Activated CD8-positive, alpha-beta memory T cell treated with anti-CD3 and anti-CD28 coated beads, Interleukin-2, amount 50 U/mL, for 1 hour (primary cell): ENCODE data around the gene BOC.

Experiments
- DNase-seq: peaks from one replicate; pipeline ENCODE4 v3.0.0-alpha.2; 2020; ENCODE audit errors: extremely low read depth

Gene BOC

GRCh38 chr3:113249111-113249510 lies 37.8 kb downstream of the BOC start:
- DNase-seq, result no peak

GRCh38 chr3:113249601-113250000 lies 38.2 kb downstream of the BOC start:
- DNase-seq, result no peak

DNA sequence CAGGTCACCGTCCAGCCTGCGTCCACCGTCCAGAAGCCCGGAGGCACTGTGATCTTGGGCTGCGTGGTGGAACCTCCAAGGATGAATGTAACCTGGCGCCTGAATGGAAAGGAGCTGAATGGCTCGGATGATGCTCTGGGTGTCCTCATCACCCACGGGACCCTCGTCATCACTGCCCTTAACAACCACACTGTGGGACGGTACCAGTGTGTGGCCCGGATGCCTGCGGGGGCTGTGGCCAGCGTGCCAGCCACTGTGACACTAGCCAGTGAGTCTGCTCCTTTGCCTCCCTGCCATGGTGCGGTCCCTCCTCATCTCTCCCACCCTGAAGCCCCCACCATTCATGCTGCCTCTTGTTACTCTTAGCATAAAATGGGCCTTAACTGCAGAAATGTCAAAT lies 39.2 kb downstream of the BOC start:
- no peak for DNase-seq

DNA sequence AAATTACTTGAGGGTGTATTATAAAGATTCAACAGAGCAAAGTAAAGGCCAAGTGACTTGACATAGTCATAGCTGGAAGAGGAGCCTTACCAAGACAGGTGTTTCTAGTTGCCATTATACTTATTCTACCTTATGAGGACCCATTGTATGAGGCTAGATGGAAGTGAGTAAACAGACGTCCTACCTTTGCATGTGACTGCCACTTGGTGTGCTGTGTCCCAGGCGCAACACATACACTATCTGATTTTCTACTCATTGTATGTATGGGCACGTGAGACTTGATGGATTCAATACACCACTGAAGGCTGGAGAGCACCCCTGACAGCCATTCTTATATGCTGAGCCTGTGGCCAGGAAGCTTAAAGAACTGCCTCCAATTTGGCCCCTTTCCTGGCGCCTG lies 40.5 kb downstream of the BOC start:
- no peak for DNase-seq

GRCh38 chr3:113252553-113252952 lies 41.2 kb downstream of the BOC start:
- DNase-seq, result no peak

DNA sequence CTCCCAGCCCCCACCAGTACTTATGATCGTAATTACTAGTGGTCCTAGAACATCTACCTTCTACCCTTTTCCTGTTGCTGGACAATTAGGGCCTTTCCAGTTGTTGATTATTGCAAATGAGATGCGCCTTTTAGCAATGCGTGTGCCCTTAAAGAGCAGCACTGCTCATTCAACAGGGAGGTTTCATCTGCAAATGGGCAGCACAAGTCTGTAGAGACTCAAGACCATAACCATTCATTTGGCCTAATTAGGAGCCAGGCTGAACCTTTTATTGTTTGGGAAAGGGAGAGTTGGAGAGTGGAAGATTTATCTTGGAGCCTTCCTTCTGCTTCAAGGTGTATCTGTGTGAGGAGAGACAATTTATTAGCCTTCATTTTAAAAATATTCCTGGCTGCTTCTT lies 42.3 kb downstream of the BOC start:
- DNase-seq, result no peak

DNA sequence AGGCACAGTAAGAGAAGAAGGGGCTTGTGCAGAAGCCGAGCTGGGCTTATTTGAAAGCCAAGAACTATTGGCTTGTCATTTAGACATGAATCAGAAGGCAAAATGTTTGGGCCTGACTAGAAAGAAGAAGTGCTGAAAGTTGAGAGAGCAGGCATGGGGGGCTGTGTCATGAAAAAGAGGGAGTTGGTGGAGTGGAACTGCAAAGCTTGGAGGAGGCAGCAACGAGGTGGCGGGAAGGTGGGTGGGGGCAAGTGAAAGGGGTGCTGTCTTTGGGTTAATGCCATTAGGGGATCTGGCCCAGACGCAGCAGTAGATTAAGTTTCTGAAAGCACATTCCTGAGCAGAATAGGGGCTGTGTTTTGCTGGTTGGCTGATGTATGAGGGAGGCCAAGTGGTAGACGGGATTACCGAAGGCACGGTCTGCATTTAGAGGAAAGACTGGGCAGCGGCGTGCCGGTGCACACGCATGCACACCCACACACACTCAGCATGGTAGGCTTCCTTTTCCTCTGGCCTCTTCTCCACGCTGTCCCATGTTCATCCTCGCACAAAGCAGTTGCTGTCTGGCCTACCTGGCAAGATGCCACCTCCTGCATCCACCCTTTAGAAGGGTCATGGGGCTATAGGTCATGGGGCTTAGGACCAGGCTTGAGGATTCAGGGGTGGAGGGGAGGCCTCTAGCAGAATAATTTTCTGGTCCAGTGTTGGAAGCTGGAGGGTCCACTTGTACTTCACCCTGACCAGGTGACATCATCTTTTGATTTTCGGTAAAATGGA lies 43.0 kb downstream of the BOC start:
- DNase-seq, result no peak

GRCh38 chr3:113255100-113255853 lies 43.9 kb downstream of the BOC start:
- no peak for DNase-seq

DNA sequence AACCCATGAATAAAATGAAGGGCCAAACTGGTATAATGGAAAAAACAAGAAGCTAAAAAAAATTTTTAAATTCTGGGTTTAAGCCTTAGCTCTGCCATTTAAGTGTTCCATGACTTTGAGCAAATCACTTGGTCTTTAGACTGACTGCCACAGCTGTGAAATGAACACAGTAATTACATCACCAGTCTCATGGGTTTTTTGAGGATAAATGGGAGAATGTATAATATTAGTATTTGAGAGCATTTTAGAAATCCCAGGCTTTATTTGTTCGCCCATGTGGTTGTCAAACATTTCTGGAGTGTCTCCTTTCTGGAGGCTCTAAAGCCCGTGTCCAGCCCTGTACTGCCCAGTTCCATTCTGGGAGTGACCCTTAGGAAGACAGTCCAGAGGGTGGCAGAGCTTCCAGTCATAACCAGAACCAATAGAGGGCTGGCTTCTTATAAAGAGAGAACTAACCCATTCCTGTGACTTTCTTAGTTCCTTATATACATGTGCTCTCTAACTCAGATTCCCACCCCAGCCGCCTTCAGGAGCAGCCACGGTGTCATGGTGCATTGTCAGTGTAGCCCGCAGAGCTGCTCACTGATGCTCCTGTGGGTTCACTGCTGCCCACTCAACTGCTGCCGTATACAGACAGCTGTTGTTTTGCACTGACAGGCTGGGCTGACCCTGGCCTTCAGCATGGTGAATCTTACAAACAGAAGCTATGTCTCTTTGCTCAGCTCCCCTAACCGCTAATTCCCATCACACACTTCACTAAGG lies 44.7 kb downstream of the BOC start:
- no peak for DNase-seq

DNA sequence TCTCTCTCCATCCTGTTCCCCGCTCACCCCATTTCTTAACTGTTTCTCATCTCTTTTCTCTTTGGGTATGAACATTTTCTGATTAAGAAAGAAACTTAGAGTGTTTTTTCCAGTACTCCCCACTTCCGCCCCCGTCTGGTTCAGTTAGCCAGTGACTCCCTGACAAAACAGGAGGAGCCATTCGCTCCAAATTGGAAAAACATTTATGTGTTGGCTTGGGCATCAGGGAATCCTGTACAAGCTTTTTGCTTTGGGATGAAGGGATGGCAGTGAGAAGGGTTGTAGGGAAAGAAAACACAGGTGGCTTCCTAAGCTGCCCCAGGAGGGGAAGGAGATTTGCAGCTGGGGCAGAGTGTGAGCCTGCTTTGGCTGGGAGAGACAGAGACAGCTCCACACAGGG lies 47.0 kb downstream of the BOC start:
- no peak for DNase-seq

DNA sequence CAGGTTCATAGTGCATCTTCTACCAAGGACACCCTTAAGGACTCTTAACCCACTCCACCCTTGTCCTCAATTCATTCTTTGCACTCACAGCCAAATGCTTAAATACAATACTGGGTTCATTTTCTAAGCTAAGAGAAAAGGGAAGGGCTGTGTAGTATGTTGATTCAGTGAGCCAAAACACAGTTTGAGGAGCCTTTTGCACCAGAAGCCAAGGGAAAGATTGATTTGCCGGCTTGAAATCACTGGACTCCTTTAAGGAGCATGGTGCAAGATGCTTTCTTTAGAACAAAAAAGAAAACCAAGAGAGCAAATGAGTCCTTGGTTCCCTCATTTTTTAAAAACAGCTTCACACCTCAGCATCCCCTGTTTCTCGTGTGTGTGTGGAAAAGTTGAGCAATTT lies 47.8 kb downstream of the BOC start:
- DNase-seq, result no peak

- no peak for DNase-seq
These were observed 49.8 kb downstream of the BOC start for GRCh38 chr3:113261063-113261625.

DNA sequence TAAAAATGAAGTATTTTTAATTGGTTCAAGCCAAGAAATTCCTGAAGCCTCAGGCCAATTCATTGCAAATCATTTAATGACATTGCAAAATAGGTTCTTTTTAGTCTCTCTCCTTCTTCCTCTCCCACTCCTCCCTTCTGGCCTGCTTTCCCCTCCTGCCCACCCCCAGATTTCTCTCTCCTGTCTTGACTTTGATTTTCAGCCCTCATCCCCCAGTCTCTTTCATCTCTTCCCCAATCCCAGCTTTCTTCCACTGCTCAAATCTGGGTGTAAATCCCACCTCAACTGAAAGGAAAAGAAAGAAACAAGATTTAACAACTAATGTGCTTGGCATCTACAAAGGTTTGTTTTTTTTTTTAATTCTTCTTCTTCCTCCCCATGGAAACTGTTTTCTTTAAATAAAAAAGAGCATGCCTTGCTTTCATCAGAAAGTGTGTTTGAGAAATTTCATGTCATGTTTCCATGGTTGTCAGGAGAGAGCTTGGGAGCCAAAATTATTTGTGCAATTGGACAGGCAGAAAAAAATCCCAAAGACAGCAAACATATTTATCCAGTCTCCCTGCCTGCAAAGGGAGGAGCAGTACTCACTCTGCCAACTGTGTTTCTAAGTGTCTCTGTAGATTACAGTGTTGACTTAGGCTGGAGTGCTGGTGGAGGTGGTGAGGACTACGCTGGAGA lies 50.4 kb downstream of the BOC start:
- no peak for DNase-seq

DNA sequence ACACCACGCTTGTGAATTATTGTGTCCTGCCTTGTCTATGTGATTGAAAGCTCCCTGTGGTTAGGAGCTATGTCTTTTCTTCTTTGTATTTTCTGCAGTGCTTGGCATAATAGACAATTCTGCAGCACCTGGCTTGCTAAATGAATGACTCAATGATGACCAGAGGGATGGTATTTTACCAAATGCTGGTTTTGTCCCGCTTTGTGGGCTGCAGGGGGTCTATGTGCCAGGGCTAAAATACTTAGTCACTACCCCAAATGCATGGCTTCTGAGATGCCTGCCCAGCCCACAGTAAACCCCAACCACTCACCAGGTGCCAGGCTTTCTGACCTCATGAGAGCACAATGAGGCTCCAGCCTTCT lies 50.9 kb downstream of the BOC start:
- DNase-seq, result no peak

- DNase-seq, result no peak
These were observed 51.7 kb downstream of the BOC start for GRCh38 chr3:113263020-113263419.

DNA sequence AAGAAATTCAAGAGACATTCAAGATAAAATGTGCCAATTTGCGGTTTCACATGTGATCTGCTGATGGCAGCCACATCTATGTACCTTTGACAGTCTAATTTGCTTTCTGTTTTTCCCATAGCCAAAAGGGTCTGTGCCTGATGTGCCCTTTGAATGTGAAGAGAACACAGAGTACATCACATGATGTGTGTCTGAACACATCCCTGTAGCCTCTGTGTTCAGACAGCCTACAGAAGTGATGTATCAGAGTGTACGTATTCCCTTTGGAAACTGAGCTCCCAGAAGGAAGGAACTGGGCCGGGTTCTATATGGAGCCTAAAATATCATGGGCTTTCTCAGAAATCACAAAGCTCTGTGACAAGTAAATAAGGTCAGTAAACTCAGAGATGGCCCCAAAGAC lies 52.4 kb downstream of the BOC start:
- no peak for DNase-seq

DNA sequence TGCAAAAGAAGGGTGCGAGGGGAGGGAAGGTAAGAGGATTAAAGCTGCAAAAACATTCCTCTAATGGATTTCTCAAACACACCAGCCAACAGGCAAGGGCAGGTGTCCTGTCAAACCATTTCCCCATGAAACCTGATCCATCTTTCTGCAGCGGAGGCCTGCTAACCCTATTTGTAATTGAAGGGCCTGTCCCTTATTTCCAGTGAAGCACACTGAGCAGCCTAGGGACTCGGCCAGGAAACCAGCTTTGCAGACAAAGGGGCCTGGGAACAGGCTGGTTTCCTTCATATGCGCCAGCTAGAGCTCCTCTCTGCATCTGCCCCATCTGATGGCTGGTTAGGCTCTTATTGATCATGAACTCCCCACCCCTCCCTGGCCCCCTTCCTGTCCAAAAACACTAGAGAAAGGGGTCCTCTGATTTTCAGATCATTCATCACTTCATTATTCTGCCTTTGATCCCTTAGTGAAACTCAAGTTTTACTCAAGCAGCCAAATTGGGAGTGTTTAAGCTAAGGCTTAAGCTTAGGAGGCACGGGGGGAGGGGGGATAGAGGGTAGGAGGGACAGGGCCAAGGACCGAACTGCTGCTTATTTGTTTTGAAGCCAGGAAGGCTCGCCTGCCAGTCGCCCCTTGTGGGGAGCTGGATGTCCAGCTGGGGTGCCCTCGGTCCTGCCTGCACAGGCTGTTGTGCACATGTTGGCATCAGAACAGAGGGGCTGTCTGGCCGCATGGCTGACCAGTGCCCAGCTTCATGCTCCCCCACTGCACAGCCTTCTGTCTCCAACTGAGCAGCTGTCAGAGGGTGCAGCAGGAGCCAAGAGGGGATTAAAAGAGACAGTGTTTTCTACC lies 53.1 kb downstream of the BOC start:
- DNase-seq, result no peak

- DNase-seq, result no peak
These were observed 53.9 kb downstream of the BOC start for GRCh38 chr3:113265231-113265630.

GRCh38 chr3:113266738-113267137 lies 55.4 kb downstream of the BOC start:
- DNase-seq, result no peak

GRCh38 chr3:113268311-113268710 lies 57.0 kb downstream of the BOC start:
- DNase-seq, result no peak

GRCh38 chr3:113268942-113269341 lies 57.6 kb downstream of the BOC start:
- no peak for DNase-seq
